Lower leg skin (tissue), 3 donors: ENCODE measurements around the gene SLC45A3.

Experiments
- CTCF ChIP-seq, 3 donors: fragments of 450-650 bp; IDR thresholded peaks; one replicate each; pipeline ENCODE4 v1.5.1; 2016; ENCODE audit warnings: antibody characterized with exemption in 3 of 3, mild to moderate bottlenecking in 3 of 3, moderate library complexity in 2 of 3
- POLR2A ChIP-seq, 2 donors: fragments of 450-650 bp; IDR thresholded peaks; one replicate each; pipeline ENCODE4 v1.6.1; 2016 to 2017; ENCODE audit warnings: antibody characterized with exemption in 2 of 2, mild to moderate bottlenecking in 1 of 2, moderate library complexity in 1 of 2

- no peak for TF ChIP-seq CTCF (IDR thresholded peaks at IDR 0.05)
- no peak for TF ChIP-seq POLR2A (IDR thresholded peaks at IDR 0.05)
Measured at GRCh38 chr1:205637854-205638468, 42.3 kb downstream of the SLC45A3 start.
